Stomach (tissue), 4 donors: Measurements from ENCODE around the gene ATP4B.

Experiments
- EP300 ChIP-seq: sonication (generic); formaldehyde crosslinking; IDR thresholded peaks from one replicate; pipeline ENCODE4 v1.6.1; 2017; ENCODE audit warnings: antibody characterized with exemption
- POLR2A ChIP-seq, 4 donors: fragments of 450-650 bp; IDR thresholded peaks; one replicate each; pipeline ENCODE4 v1.6.1; 2016; ENCODE audit warnings: antibody characterized with exemption in 4 of 4, control low read depth in 2 of 4, mild to moderate bottlenecking in 1 of 4, moderate library complexity in 1 of 4

- TF ChIP-seq POLR2A (IDR thresholded peaks at IDR 0.05) (no peak), EP300 (no peak)
Observed at GRCh38 chr13:113641426-113641825, 16.6 kb downstream of the ATP4B start.
